ENCODE data around the gene SPATS2. TPM values are rescaled to one million over a fixed set of nuclear protein-coding genes. Genes with fewer than 3 reads are reported as not detected.
A peak's percentile ranks its signal among the peaks of the same experiment; 100 is the strongest.

The SPATS2 gene
- total RNA-seq, 1 donor from 2014 or later = 16.8 TPM

DNA sequence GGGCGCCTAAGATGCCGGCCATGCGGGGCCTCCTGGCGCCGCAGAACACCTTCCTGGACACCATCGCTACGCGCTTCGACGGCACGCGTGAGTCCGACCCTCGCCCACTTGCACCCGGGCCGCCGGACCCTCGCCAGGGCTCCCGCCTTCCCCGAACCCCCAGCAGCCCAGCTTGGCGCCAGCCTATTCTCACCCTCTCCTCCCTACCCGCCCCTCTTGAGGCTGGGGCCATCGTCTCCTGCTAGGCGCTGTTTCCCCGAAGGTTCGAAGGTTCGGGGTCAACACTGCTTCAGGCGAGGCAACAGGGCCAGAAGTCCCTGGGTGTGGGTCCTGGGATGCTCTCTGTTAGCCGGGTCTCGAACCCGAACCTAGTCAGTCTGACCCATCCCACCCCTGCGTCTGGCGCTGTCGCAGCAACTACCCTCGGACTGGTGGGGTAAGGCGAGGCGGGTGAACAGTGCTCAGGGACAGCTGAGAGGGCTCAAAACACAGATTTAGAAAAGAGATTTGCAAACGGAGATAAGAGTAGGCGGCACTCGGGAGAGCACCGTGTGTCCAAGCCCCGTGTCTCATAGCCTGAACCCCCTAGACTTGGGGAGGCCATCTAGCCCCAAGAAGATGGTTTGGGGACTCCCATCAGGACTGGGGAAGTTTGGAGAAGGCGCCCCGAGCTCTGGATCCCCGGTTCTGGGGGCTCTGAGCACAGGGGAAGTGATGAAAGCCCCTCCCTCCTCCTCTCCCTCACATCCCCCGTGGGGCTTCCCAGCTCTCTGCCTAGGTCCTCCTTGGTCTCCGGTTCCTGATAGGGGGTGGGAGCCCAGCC lies 172.4 kb downstream of the SPATS2 start:
- no peak for DNase-seq (ENCODE audit: low read depth in 2 of 2)

DNA sequence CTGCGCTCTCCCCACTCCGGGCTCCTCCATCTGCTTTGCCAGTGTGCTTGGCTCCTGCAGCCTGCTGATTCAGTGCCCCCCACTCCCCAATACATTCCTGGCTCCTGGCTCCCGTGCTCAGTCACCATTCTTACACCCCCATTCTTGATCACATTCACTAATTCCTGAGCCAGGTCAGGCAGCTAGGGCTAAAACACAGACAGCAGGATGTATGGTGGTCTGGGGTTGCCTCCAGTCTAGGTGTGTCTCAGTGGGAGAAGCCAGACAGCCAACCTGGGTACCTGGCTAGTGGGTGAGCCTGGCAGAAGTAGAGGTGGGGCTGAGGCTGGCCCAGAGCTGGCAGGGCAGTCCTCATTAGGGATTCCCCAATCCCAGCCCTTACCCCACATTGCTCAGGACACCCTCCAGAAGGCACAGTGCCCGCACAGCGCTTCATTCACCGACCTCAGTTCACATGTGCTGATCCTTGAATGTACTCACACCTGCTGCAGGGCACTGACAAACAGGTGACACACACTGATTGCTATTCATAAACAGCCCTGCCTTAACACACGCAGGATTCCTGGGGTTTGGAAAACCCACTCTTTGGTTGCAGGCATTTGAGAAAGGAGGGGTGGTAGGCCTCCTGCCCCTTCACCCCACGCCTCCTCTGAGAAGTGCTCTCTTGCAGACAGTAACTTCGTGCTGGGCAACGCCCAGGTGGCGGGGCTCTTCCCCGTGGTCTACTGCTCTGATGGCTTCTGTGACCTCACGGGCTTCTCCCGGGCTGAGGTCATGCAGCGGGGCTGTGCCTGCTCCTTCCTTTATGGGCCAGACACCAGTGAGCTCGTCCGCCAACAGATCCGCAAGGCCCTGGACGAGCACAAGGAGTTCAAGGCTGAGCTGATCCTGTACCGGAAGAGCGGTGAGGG lies 173.2 kb downstream of the SPATS2 start:
- DNase-seq (ENCODE audit: low read depth in 2 of 2) = no peak

DNA sequence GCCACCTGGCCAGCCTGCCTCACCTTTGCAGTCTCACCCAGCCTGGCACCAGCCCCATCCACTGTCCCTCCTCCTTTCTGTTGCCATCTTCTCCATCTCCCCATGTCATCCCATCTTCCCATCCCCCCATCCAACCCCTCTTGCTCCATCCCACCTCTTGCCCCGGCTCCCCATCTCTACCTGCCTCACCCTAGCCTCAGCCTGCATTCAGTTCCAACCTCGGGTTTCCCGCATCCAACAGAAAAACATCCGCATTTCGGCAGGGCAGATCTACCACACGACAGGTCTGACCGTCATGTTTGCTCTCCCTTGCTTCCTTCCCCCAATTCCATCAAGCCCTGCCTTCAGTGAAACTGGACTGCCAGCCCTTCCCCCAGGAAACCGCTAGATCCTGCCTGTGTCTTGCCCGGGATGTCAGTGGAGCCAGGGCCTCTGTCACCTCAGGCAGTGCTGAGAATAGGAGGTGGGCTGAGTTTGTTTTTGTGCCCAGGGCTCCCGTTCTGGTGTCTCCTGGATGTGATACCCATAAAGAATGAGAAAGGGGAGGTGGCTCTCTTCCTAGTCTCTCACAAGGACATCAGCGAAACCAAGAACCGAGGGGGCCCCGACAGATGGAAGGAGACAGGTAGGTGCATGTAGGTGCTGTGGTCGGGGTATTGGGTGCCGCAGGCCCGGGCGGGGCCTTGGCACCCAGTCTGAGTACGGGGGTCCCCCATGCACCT lies 174.0 kb downstream of the SPATS2 start:
- no peak for DNase-seq (ENCODE audit: low read depth in 2 of 2)

DNA sequence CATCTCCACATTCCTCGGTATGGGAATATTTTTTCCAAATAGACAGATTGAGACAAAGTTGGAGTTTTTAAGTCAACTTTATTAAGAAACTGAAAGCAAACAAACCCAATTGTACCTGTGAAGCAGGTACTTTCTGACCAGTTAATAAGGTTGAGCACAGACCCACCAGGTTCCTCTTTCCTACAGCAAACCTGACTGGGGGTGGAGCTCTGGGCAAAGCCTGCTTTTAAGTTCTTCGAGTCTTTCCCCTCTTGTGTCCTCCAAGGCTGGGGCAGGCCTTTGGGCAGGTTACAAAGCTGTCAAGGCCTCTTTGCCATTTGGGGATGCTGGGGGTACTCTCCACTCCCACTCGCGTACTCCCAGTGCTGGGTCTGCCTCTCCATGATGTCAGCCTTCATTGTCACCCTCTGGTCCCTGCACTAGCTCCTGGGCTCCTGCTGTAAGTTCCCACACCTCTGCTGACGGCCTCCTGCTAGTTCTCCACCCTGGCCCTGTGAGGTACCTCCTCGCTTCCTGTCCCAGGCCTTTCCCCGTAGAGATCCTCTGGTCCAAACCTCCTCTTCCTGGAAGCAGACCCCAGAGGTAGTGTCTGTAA lies 174.7 kb downstream of the SPATS2 start:
- DNase-seq (ENCODE audit: low read depth in 2 of 2) = no peak

DNA sequence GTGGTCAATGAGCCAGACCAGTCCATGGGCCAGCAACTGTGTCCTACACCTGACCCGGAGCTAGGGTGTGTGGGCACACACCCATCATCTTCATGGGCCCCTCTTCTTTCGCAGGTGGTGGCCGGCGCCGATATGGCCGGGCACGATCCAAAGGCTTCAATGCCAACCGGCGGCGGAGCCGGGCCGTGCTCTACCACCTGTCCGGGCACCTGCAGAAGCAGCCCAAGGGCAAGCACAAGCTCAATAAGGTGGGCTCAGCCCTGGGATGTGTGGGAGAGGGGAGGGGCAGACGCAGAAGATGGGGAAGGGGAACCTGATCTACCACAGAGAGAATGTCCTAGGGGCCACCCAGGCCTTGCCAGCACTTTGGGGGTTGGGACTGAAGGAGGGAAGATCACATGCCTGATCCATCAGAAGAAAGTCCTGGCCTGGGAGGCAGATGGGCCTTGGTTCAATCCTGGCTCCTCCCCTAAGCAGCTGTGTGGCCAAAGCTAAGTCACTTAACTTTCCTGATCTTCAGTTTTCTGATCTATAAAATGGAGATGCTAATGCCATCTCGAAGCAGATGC lies 175.4 kb downstream of the SPATS2 start:
- no peak for DNase-seq (ENCODE audit: low read depth in 2 of 2)

DNA sequence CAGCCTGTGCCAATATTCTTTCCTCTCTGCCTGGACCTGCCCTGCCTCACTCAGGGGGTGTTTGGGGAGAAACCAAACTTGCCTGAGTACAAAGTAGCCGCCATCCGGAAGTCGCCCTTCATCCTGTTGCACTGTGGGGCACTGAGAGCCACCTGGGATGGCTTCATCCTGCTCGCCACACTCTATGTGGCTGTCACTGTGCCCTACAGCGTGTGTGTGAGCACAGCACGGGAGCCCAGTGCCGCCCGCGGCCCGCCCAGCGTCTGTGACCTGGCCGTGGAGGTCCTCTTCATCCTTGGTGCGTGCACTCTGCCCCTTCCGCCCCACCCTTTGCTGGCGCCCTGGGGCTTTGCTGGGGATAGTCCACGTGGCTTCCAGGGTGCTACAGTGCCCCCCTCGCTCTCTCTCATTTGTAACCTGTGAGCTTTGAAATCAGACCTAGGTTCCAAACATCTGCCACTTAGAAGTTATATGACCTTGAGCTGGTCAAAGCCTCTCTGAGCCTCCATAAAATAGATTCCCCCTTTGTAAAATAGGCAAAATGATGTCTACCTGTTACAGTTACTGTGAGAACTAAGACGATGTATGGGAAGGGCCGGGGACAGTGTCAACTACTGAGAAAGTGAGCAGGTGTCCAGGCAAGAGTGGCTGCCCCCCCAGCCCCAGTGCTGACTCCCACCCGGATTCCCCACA lies 176.1 kb downstream of the SPATS2 start:
- DNase-seq (ENCODE audit: low read depth in 2 of 2) = no peak

DNA sequence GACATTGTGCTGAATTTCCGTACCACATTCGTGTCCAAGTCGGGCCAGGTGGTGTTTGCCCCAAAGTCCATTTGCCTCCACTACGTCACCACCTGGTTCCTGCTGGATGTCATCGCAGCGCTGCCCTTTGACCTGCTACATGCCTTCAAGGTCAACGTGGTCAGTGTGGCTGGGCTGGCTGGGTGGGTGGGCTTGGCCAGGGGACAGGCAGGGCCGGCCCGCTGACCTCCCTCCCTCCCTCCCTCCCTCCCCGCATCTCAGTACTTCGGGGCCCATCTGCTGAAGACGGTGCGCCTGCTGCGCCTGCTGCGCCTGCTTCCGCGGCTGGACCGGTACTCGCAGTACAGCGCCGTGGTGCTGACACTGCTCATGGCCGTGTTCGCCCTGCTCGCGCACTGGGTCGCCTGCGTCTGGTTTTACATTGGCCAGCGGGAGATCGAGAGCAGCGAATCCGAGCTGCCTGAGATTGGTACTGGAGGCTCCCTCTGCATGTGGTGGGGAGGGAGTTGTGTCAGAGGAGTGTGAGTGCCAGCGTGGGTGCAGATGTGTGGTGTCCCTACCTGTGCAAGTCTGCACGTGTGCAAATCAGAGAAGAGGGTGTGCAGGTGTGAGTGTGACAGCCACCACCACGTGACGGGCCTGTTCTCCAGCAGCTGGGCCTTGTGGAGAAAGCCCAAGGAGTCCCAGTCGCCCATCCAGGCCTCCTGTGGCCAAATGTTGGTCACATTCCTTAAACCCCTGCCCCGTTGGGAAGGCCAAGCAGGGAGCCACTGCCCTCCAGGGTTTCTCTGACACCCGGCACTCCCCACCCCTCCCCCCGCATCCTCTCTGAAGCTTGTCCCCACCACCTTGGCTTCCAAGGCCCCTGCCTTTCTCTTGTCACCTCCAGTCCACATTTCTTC lies 176.9 kb downstream of the SPATS2 start:
- no peak for DNase-seq (ENCODE audit: low read depth in 2 of 2)

DNA sequence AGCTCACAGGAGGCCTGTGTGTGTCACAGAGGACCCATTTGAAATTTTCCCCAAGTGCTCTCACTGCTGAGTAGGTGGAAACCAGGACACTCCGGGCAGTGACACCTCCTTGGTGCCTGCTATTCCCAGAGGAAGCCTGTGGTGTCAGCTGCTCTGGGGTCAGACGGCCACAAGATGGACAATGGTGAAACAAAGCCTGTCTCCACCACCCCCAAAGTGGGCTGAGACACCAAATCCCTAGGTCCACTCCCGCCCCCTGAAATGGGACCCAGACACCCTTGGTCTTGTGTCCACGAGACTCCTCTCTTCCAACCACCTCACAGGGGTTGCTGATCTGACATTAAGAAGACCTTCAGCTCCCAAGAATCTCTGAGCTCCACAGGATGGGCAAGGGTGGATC lies 178.6 kb downstream of the SPATS2 start:
- no peak for DNase-seq (ENCODE audit: low read depth in 2 of 2)

DNA sequence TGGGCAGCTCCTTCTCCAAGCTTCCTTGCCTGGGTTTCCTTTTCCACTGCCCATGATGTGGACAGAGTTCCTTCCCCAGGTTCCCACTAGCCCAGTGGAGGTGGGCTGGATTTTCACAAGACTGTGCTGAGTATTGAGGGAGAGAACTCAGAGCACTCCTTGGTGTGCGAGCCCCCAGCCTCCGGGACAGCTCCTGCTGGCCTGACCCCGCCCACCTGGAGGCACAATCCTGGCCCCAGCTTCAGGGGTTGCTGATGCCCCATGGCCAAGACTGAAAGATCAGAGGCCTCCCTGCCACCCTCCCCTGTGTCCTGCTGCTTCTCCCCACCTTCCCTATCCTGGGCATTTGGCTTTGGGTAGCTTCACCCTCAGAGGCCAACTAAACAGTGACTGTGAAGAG lies 179.2 kb downstream of the SPATS2 start:
- no peak for DNase-seq (ENCODE audit: low read depth in 2 of 2)

DNA sequence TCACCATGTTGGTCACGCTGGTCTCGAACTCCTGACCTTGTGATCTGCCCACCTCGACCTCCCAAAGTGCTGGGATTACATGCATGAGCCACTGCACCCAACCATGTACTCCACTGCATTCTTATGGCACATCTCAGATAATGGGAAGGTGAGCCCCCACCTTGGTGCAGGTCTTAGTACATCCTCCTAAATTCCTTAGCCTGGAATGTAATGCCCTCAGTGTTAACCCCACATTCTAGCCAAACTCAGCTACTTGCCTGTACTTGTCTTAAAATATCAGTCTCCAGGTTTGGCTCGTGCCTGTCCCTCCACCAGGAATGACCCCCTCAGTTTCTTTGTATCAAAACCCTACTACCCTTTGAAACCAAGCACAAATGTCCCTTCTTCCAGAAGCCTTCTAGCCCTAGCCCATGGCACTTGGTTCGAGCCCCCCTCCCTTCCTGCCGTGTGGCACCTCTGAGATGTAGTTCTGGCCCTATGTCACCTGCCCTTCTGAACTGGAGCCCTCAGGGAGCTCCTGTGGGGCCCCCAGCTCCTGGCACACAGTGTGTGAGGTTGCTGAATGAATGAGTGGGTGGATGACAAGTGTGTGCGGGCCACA lies 179.9 kb downstream of the SPATS2 start:
- DNase-seq (ENCODE audit: low read depth in 2 of 2) = no peak

DNA sequence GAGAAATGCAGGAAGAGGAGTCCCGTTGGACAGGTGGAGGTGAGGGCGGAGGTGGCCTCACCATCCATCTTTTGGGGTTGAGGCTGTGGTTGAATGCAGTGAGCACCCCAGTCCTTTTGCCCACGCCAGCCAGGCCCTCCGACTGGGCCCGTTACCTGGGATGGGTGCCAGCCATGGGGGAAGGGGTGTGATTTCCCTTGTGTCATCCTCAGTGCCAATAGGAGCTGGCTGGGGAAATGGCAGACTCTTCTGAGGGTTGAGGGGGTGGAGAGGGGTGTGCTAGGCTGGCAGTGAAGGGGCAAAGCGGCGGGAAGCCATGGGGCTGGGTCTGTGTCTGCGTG lies 181.2 kb downstream of the SPATS2 start:
- DNase-seq (ENCODE audit: low read depth in 2 of 2) = no peak

DNA sequence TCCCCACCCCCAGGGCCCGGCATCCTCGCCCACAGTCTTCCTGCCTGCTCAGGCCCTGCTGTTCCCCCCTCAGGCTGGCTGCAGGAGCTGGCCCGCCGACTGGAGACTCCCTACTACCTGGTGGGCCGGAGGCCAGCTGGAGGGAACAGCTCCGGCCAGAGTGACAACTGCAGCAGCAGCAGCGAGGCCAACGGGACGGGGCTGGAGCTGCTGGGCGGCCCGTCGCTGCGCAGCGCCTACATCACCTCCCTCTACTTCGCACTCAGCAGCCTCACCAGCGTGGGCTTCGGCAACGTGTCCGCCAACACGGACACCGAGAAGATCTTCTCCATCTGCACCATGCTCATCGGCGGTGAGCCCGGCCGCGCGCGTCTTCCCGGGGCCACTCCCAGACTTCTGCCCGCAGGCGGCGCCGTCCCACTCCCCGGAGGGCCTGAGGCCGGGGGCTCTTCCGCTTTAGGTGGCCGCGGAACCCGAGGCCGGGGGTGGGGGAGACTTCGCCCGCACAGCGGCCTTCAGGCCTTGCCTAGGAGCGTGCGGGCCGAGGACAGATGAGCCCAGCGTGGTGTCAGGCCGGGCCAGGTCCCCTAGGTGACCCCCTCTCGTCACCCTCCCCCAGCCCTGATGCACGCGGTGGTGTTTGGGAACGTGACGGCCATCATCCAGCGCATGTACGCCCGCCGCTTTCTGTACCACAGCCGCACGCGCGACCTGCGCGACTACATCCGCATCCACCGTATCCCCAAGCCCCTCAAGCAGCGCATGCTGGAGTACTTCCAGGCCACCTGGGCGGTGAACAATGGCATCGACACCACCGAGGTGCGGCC lies 181.8 kb downstream of the SPATS2 start:
- DNase-seq (ENCODE audit: low read depth in 2 of 2) = peak in 1 of 2 donors; percentile 15

DNA sequence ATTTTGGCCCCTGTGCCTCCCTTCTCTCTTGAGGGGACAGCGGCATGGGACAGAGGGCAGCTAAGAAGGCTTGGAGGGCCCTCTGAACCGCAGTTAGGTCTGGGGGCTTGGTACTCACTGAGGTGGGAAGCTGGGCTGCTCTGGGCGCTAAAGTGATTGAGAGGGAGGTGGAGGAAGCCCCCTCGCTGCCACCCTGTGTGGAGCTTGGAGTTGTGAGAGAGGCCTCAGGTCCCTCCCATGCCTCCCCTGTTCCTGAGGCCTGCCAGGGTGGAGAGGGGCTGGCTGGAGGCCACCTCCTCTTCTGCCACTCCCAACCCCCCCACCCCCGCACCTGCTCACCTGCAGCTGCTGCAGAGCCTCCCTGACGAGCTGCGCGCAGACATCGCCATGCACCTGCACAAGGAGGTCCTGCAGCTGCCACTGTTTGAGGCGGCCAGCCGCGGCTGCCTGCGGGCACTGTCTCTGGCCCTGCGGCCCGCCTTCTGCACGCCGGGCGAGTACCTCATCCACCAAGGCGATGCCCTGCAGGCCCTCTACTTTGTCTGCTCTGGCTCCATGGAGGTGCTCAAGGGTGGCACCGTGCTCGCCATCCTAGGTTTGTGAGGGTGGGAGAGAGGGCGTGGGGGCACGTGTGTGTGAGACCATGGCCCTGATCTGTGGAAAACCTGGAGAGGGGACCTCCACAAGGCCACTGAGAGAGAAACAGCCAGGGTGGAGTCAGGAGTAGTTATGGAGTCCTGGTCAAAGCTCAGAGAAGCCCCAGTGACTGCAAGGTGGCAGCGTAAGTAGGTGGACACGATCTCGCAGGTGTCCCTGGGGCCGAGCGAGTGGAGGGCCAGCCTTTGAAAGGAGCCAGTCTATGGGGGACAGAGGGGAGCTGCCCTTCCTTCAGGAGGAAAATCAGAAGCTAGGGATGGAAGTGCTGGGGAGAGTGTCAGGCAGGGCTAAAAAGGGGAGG lies 182.8 kb downstream of the SPATS2 start:
- DNase-seq (ENCODE audit: low read depth in 2 of 2) = no peak

DNA sequence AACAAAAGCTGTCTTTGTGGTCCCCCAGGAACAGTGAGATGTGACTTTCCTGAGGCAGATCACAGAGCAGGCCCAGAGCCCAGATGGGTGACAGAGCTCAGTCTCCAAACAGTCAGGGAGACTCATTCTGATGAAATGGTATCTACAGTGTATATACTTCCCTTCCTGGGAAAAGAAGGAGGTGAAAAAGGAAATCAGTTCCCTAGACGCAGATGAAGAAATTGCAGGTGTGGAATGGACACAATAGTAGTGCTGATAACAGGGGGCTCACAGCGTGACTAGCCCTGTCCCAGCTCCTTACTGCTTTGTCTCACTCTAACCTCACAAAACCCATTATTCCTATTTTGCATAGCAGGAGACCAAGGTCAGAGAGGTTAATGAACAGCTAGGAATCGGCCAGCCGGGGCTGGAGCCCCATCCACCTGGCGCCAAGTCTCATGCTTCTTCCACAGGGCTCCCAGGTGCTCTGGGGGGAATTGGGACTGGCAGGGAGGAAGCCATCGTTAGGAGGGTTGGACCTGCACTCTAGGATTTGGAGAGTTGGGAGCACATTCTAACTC lies 183.5 kb downstream of the SPATS2 start:
- no peak for DNase-seq (ENCODE audit: low read depth in 2 of 2)

DNA sequence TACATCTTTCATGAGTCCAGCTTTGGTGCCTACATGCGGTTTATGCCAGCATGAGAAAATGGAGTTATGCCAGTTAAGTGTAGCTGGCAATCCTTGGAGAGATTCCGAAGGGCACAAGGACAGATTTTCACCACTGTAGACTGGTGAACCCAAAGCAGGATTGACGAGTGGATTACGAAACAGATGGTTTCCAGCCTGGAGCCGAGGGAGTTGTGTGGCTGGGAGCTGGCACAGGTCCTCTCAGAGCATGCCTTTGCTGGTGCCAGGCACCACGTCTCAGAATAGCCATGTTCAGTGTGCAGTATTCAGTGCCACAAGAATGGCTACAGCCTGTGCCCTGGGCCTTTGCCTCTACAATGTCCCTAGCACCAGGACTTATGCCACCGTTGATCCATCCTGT lies 184.8 kb downstream of the SPATS2 start:
- no peak for DNase-seq (ENCODE audit: low read depth in 2 of 2)

DNA sequence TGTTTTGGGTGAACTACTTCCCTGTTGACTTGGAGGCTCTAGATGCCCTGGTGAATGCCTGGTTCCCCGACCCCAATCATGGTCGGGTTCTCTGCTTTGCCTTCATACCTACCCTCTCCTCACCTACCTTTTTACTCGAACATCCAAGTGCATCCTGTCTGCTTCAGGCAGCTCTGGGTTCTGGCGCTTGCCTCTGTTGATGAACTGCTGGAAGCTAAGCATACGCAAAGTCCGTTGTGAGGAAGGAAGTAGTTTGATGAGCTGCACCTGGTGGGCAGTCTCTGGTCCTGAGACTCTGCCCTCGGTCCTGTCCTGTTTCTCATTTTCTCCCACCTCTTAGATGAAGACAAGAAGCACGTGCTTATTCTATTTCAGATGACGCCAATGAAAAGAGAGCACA lies 185.2 kb downstream of the SPATS2 start:
- no peak for DNase-seq (ENCODE audit: low read depth in 2 of 2)

DNA sequence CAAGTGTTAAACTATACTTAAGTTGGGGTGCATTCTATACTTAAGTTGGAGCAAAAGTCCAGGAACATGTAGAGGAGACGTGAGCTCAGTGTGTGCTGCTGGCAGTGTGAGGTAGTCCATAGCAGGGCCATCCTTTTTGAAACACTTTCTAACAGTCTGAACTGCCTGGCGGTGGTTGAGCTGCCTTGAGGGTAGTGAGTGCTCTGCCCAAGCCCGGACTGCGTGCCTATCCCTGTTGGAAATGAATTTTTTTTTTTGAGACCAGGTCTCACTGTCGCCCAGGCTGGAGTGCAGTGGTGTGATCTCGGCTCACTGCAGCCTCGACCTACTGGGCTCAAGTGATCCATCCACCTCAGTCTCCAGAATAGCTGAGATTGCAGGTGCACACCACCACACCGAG lies 185.6 kb downstream of the SPATS2 start:
- no peak for DNase-seq (ENCODE audit: low read depth in 2 of 2)

Data from dermis microvascular lymphatic vessel endothelial cell (primary cell).